Measurements from ENCODE around the gene APOBEC3B.
"Not testable (repeated sequence)": the region's sequence is repeated elsewhere in the genome, so short reads cannot be mapped to it uniquely, and the experiment has no call there.

APOBEC3B gene

GRCh38 chr22:38958651-38958943, 23.6 kb upstream of the APOBEC3B start:
- H3K27ac ChIP-seq (ENCODE audit: low read length); H3K27me3 ChIP-seq (ENCODE audit: control insufficient read depth in 1 of 2, insufficient read depth in 2 of 2, low read length in 2 of 2); H3K36me3 ChIP-seq (ENCODE audit: control insufficient read depth in 2 of 2, insufficient read depth in 2 of 2, low read length in 2 of 2); H3K4me1 ChIP-seq (ENCODE audit: control insufficient read depth, insufficient read depth, low read length); H3K9ac ChIP-seq (ENCODE audit: low read length in 2 of 2); H3K4me3 ChIP-seq (ENCODE audit: low read length in 2 of 2); H3K9me3 ChIP-seq (ENCODE audit: control insufficient read depth in 2 of 2, low read length in 2 of 2): not testable (repeated sequence)

GRCh38 chr22:38959590-38959989, 22.6 kb upstream of the APOBEC3B start:
- no peak overlapping the region for H3K27ac ChIP-seq (ENCODE audit: low read length)
- no peaks in the 10 kb centered on the region for H3K9me3 ChIP-seq (ENCODE audit: control insufficient read depth in 2 of 2, low read length in 2 of 2)
- no peaks in the 10 kb centered on the region for H3K4me1 ChIP-seq (ENCODE audit: control insufficient read depth, insufficient read depth, low read length)
- no peaks in the 10 kb centered on the region for H3K36me3 ChIP-seq (ENCODE audit: control insufficient read depth in 2 of 2, insufficient read depth in 2 of 2, low read length in 2 of 2)
- no peak overlapping the region for H3K4me3 ChIP-seq (ENCODE audit: low read length in 2 of 2)
- H3K27me3 ChIP-seq (ENCODE audit: control insufficient read depth in 1 of 2, insufficient read depth in 2 of 2, low read length in 2 of 2), result no peaks in the 10 kb centered on the region
- H3K9ac ChIP-seq (ENCODE audit: low read length in 2 of 2), result no peak overlapping the region

DNA sequence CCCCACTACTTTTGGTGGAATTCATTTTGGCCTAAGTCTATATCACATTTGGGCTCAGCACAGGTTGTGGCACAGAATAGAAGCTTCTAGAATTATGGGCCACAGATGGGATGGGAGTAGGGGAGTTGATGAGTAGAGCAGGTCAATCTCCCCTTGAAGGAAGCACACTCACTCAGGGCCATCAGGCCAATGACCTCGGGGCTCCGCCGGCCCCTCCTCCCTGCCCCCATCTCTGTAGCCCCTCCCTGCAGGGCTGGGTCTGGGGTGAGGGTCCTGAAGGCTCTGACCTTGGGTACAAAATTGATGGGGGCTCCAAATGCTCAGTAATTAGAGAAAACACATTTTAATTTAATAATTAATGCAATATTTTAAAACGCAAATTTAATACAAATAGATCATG, 21.5 kb upstream of the APOBEC3B start:
- H3K27ac ChIP-seq (ENCODE audit: low read length); H3K9me3 ChIP-seq (ENCODE audit: control insufficient read depth in 2 of 2, low read length in 2 of 2); H3K36me3 ChIP-seq (ENCODE audit: control insufficient read depth in 2 of 2, insufficient read depth in 2 of 2, low read length in 2 of 2); H3K4me1 ChIP-seq (ENCODE audit: control insufficient read depth, insufficient read depth, low read length); H3K9ac ChIP-seq (ENCODE audit: low read length in 2 of 2); H3K27me3 ChIP-seq (ENCODE audit: control insufficient read depth in 1 of 2, insufficient read depth in 2 of 2, low read length in 2 of 2); H3K4me3 ChIP-seq (ENCODE audit: low read length in 2 of 2): not testable (repeated sequence)

- not testable (repeated sequence) for H3K9me3 ChIP-seq (ENCODE audit: control insufficient read depth in 2 of 2, low read length in 2 of 2); H3K4me3 ChIP-seq (ENCODE audit: low read length in 2 of 2); H3K9ac ChIP-seq (ENCODE audit: low read length in 2 of 2); H3K36me3 ChIP-seq (ENCODE audit: control insufficient read depth in 2 of 2, insufficient read depth in 2 of 2, low read length in 2 of 2); H3K4me1 ChIP-seq (ENCODE audit: control insufficient read depth, insufficient read depth, low read length); H3K27ac ChIP-seq (ENCODE audit: low read length); H3K27me3 ChIP-seq (ENCODE audit: control insufficient read depth in 1 of 2, insufficient read depth in 2 of 2, low read length in 2 of 2)
Measured at GRCh38 chr22:38963291-38963738, 18.8 kb upstream of the APOBEC3B start.

DNA sequence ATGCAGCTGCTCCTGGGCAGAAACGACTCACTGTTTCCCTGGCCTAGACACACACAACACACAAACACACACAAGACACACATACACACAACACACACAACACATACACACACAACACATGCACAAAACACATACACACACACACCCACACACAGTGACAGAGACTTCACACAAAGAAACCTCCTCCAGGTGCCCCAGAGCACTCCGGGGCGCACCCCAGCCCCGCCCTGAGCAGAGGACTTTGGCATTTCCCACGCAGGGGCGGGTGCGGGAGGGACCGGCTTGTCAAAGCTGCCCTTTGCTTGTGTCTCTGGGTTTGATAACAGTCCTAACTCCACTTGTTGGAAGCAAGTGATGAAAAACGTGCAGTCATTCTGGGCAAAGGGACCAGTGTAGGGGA, 18.3 kb upstream of the APOBEC3B start:
- Histone ChIP-seq H3K27me3 (ENCODE audit: control insufficient read depth in 1 of 2, insufficient read depth in 2 of 2, low read length in 2 of 2) (peaks cover 0 to 2% of the 10 kb centered on the region in 2 donors), H3K9me3 (ENCODE audit: control insufficient read depth in 2 of 2, low read length in 2 of 2) (no peaks in the 10 kb centered on the region), H3K4me1 (ENCODE audit: control insufficient read depth, insufficient read depth, low read length) (no peaks in the 10 kb centered on the region), H3K36me3 (ENCODE audit: control insufficient read depth in 2 of 2, insufficient read depth in 2 of 2, low read length in 2 of 2) (no peaks in the 10 kb centered on the region), H3K27ac (ENCODE audit: low read length) (no peak overlapping the region), H3K9ac (ENCODE audit: low read length in 2 of 2) (no peak overlapping the region), H3K4me3 (ENCODE audit: low read length in 2 of 2) (no peak overlapping the region)

DNA sequence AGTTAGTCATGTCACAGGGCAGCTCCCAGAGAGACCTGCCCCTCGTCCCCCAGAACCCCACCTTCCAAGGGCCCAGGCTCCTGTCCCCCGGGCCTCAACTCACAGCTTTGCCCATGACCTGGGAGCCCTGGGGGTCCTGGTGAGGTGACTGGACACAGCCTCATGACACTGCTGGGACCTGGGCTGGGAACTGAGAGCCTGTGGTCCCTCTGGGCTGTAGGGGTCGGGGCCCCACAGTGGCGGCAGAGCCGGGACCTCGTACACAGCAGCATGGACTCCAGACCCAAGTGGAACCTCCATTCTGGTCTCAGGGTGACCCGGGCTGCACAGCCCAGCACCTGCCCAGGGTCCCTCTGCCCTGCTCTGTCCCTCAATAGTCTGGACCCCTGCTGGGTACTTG, 17.8 kb upstream of the APOBEC3B start:
- H3K27ac ChIP-seq (ENCODE audit: low read length), result no peak overlapping the region
- no peak overlapping the region for H3K9ac ChIP-seq (ENCODE audit: low read length in 2 of 2)
- no peaks in the 10 kb centered on the region for H3K4me1 ChIP-seq (ENCODE audit: control insufficient read depth, insufficient read depth, low read length)
- no peaks in the 10 kb centered on the region for H3K36me3 ChIP-seq (ENCODE audit: control insufficient read depth in 2 of 2, insufficient read depth in 2 of 2, low read length in 2 of 2)
- peaks cover 0 to 2% of the 10 kb centered on the region in 2 donors for H3K27me3 ChIP-seq (ENCODE audit: control insufficient read depth in 1 of 2, insufficient read depth in 2 of 2, low read length in 2 of 2)
- H3K4me3 ChIP-seq (ENCODE audit: low read length in 2 of 2), result no peak overlapping the region
- no peaks in the 10 kb centered on the region for H3K9me3 ChIP-seq (ENCODE audit: control insufficient read depth in 2 of 2, low read length in 2 of 2)

DNA sequence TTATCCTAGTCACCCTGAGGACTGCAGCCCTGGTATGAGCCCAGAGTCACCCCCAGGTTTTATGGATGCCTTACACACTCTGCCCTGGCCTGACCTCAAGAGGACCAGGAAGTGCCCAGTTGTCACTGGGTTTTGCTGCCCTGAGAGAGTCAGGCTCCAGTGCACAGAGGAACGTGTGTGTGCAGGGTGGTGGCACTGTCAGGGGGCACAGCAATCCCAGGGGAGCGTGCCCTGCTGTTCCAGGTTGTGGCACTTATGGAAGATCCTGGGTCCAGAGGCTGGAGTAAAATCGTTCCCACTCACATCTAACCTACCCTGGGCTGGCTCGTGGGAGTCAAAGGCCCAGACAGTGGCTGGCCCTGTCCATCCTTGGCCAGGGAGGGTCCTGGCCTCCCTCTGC, 17.2 kb upstream of the APOBEC3B start:
- Histone ChIP-seq H3K27ac (ENCODE audit: low read length) (no peak overlapping the region), H3K9me3 (ENCODE audit: control insufficient read depth in 2 of 2, low read length in 2 of 2) (no peaks in the 10 kb centered on the region), H3K27me3 (ENCODE audit: control insufficient read depth in 1 of 2, insufficient read depth in 2 of 2, low read length in 2 of 2) (peaks cover 0 to 2% of the 10 kb centered on the region in 2 donors), H3K36me3 (ENCODE audit: control insufficient read depth in 2 of 2, insufficient read depth in 2 of 2, low read length in 2 of 2) (no peaks in the 10 kb centered on the region), H3K9ac (ENCODE audit: low read length in 2 of 2) (no peak overlapping the region), H3K4me1 (ENCODE audit: control insufficient read depth, insufficient read depth, low read length) (no peaks in the 10 kb centered on the region), H3K4me3 (ENCODE audit: low read length in 2 of 2) (no peak overlapping the region)

GRCh38 chr22:38965614-38966379, 16.4 kb upstream of the APOBEC3B start:
- H3K27me3 ChIP-seq (ENCODE audit: control insufficient read depth in 1 of 2, insufficient read depth in 2 of 2, low read length in 2 of 2), result peaks cover 0 to 2% of the 10 kb centered on the region in 2 donors
- no peak overlapping the region for H3K27ac ChIP-seq (ENCODE audit: low read length)
- no peaks in the 10 kb centered on the region for H3K9me3 ChIP-seq (ENCODE audit: control insufficient read depth in 2 of 2, low read length in 2 of 2)
- H3K4me1 ChIP-seq (ENCODE audit: control insufficient read depth, insufficient read depth, low read length), result no peaks in the 10 kb centered on the region
- H3K9ac ChIP-seq (ENCODE audit: low read length in 2 of 2), result no peak overlapping the region
- H3K36me3 ChIP-seq (ENCODE audit: control insufficient read depth in 2 of 2, insufficient read depth in 2 of 2, low read length in 2 of 2), result no peaks in the 10 kb centered on the region
- H3K4me3 ChIP-seq (ENCODE audit: low read length in 2 of 2), result no peak overlapping the region

DNA sequence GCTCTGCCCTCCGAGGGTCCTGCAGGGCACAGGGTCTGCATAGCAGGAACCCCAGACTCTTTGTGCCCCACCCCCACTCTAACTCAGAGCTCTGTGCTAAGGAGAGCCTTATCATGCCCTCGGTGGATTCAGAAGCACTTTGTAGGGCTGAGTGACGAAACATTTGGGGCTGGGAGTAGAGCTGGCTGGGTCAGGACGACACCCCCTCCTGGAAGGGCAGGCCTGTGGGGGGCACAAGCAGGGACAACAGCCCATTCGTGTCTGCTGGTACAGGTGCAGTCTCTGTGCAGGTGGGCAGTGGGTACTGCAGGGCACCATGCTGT, 15.8 kb upstream of the APOBEC3B start:
- H3K27ac ChIP-seq (ENCODE audit: low read length), result no peak overlapping the region
- H3K9ac ChIP-seq (ENCODE audit: low read length in 2 of 2), result no peak overlapping the region
- H3K4me3 ChIP-seq (ENCODE audit: low read length in 2 of 2), result no peak overlapping the region

GRCh38 chr22:38966942-38967341, 15.2 kb upstream of the APOBEC3B start:
- H3K4me3 ChIP-seq (ENCODE audit: low read length in 2 of 2), result no peak overlapping the region
- H3K9me3 ChIP-seq (ENCODE audit: control insufficient read depth in 2 of 2, low read length in 2 of 2), result no peaks in the 10 kb centered on the region
- no peak overlapping the region for H3K9ac ChIP-seq (ENCODE audit: low read length in 2 of 2)
- peaks cover 0 to 4% of the 10 kb centered on the region in 2 donors for H3K27me3 ChIP-seq (ENCODE audit: control insufficient read depth in 1 of 2, insufficient read depth in 2 of 2, low read length in 2 of 2)
- no peaks in the 10 kb centered on the region for H3K36me3 ChIP-seq (ENCODE audit: control insufficient read depth in 2 of 2, insufficient read depth in 2 of 2, low read length in 2 of 2)
- H3K4me1 ChIP-seq (ENCODE audit: control insufficient read depth, insufficient read depth, low read length), result no peaks in the 10 kb centered on the region
- H3K27ac ChIP-seq (ENCODE audit: low read length), result no peak overlapping the region

More for the DNA sequence above, 15.8 kb upstream of the APOBEC3B start:
- peaks cover 0 to 2% of the 10 kb centered on the region in 2 donors for H3K27me3 ChIP-seq (ENCODE audit: control insufficient read depth in 1 of 2, insufficient read depth in 2 of 2, low read length in 2 of 2)
- H3K36me3 ChIP-seq (ENCODE audit: control insufficient read depth in 2 of 2, insufficient read depth in 2 of 2, low read length in 2 of 2), result no peaks in the 10 kb centered on the region
- H3K9me3 ChIP-seq (ENCODE audit: control insufficient read depth in 2 of 2, low read length in 2 of 2), result no peaks in the 10 kb centered on the region
- no peaks in the 10 kb centered on the region for H3K4me1 ChIP-seq (ENCODE audit: control insufficient read depth, insufficient read depth, low read length)

DNA sequence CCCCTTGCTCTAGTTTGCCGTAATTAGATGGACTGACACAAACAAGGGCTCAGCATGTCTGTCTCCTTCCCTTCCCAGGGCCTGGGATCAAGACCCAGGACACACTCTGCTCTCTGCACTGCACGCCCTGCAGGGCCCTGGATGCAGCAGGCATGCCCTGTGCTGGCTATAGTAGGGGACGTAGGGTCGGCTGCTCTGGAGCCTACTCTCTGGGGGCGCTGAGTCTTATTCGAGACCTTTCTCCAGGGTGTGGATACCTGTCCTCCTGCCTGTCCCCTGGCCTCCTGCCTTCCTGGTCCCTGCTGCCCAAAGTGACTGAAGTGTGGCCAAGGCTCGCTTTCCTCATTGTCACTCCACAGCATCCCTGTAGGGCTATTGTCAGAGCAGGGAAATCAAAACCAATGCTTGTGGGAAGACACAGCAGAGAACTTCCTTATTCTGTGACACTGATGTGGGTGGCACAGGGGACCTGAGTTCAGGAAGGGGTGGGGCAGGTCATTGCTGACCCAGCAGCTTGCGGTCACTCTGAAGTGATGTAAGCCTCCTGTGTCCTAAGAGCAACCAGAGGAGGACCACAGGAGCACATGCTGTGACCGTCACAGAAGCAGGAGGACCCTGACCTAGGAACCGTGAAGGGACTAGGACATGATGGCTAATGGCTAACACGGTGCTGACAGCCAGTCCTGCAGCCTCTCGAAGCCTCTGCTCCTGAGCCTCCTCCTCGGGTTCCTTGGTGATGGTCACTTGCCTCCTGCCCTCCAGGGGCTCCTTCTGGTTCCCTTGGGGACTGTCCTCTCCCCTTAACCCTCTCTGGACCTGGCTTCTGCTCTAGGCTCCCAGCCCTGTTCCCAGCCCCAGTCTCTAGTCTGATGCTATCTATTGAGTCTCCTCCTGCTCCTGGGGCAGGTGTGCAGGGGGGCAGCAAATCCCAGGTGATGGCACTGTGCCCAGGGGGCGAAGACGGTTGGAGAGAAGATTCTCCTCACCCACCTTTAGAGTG, 14.4 kb upstream of the APOBEC3B start:
- Histone ChIP-seq H3K36me3 (ENCODE audit: control insufficient read depth in 2 of 2, insufficient read depth in 2 of 2, low read length in 2 of 2) (no peaks in the 10 kb centered on the region), H3K27ac (ENCODE audit: low read length) (no peak overlapping the region), H3K27me3 (ENCODE audit: control insufficient read depth in 1 of 2, insufficient read depth in 2 of 2, low read length in 2 of 2) (peaks cover 0 to 4% of the 10 kb centered on the region in 2 donors), H3K9me3 (ENCODE audit: control insufficient read depth in 2 of 2, low read length in 2 of 2) (no peaks in the 10 kb centered on the region), H3K9ac (ENCODE audit: low read length in 2 of 2) (no peak overlapping the region), H3K4me1 (ENCODE audit: control insufficient read depth, insufficient read depth, low read length) (no peaks in the 10 kb centered on the region), H3K4me3 (ENCODE audit: low read length in 2 of 2) (no peak overlapping the region)
